Measurements from ENCODE around the gene GRAP.
"Not testable (repeated sequence)": the region's sequence is repeated elsewhere in the genome, so short reads cannot be mapped to it uniquely, and the experiment has no call there.

GRAP gene

GRCh38 chr17:19022128-19022527 lies 24.6 kb downstream of the GRAP start:
- no peak overlapping the region for H3K27ac ChIP-seq
- TF ChIP-seq FOXP2 (optimal IDR thresholded peaks at IDR 0.05; ENCODE audit: control extremely low read depth, extremely low read length, insufficient read depth) (no peak), POLR2AphosphoS5 (IDR thresholded peaks at IDR 0.05; ENCODE audit: borderline replicate concordance, low read depth, low read length) (no peak)
- no peak overlapping the region for H3K9ac ChIP-seq (ENCODE audit: insufficient read length)
- DNase-seq (ENCODE audit: low read depth, low spot score), result no peak
- H3K9me3 ChIP-seq (ENCODE audit: low read depth, low read length), result no peaks in the 10 kb centered on the region
- no peak overlapping the region for H3K4me3 ChIP-seq
- no peaks in the 10 kb centered on the region for H3K36me3 ChIP-seq (ENCODE audit: insufficient read depth, low read length)

GRCh38 chr17:19021622-19022083 lies 25.1 kb downstream of the GRAP start:
- H3K36me3 ChIP-seq (ENCODE audit: insufficient read depth, low read length), result no peaks in the 10 kb centered on the region
- no peak overlapping the region for H3K27ac ChIP-seq
- no peaks in the 10 kb centered on the region for H3K9me3 ChIP-seq (ENCODE audit: low read depth, low read length)
- H3K4me3 ChIP-seq, result no peak overlapping the region
- no peak for TF ChIP-seq POLR2AphosphoS5 (IDR thresholded peaks at IDR 0.05; ENCODE audit: borderline replicate concordance, low read depth, low read length)
- no peak for TF ChIP-seq FOXP2 (optimal IDR thresholded peaks at IDR 0.05; ENCODE audit: control extremely low read depth, extremely low read length, insufficient read depth)
- DNase-seq (ENCODE audit: low read depth, low spot score), result no peak
- no peak overlapping the region for H3K9ac ChIP-seq (ENCODE audit: insufficient read length)

GRCh38 chr17:19021011-19021621 lies 25.6 kb downstream of the GRAP start:
- H3K4me3 ChIP-seq; H3K9ac ChIP-seq (ENCODE audit: insufficient read length); DNase-seq (ENCODE audit: low read depth, low spot score); H3K27ac ChIP-seq; H3K9me3 ChIP-seq (ENCODE audit: low read depth, low read length); H3K36me3 ChIP-seq (ENCODE audit: insufficient read depth, low read length): not testable (repeated sequence)

GRCh38 chr17:19020016-19020415 lies 26.7 kb downstream of the GRAP start:
- DNase-seq (ENCODE audit: low read depth, low spot score), result no peak
- Histone ChIP-seq H3K9ac (ENCODE audit: insufficient read length) (no peak overlapping the region), H3K27ac (no peak overlapping the region), H3K36me3 (ENCODE audit: insufficient read depth, low read length) (no peaks in the 10 kb centered on the region), H3K4me3 (no peak overlapping the region), H3K9me3 (ENCODE audit: low read depth, low read length) (no peaks in the 10 kb centered on the region)
- TF ChIP-seq POLR2AphosphoS5 (IDR thresholded peaks at IDR 0.05; ENCODE audit: borderline replicate concordance, low read depth, low read length) (no peak), EZH2 (IDR thresholded peaks at IDR 0.05) (no peak), FOXP2 (optimal IDR thresholded peaks at IDR 0.05; ENCODE audit: control extremely low read depth, extremely low read length, insufficient read depth) (no peak)

GRCh38 chr17:19019041-19019941 lies 27.5 kb downstream of the GRAP start:
- Histone ChIP-seq H3K27ac (no peak overlapping the region), H3K36me3 (ENCODE audit: insufficient read depth, low read length) (no peaks in the 10 kb centered on the region), H3K9ac (ENCODE audit: insufficient read length) (no peak overlapping the region), H3K9me3 (ENCODE audit: low read depth, low read length) (no peaks in the 10 kb centered on the region), H3K4me3 (no peak overlapping the region)
- DNase-seq (ENCODE audit: low read depth, low spot score), result no peak
- TF ChIP-seq POLR2AphosphoS5 (IDR thresholded peaks at IDR 0.05; ENCODE audit: borderline replicate concordance, low read depth, low read length) (no peak), FOXP2 (optimal IDR thresholded peaks at IDR 0.05; ENCODE audit: control extremely low read depth, extremely low read length, insufficient read depth) (no peak), EZH2 (IDR thresholded peaks at IDR 0.05) (no peak)

- no peak overlapping the region for H3K9ac ChIP-seq (ENCODE audit: insufficient read length)
- no peaks in the 10 kb centered on the region for H3K36me3 ChIP-seq (ENCODE audit: insufficient read depth, low read length)
- no peak overlapping the region for H3K27ac ChIP-seq
- no peak for DNase-seq (ENCODE audit: low read depth, low spot score)
- no peaks in the 10 kb centered on the region for H3K9me3 ChIP-seq (ENCODE audit: low read depth, low read length)
- H3K4me3 ChIP-seq, result no peak overlapping the region
- TF ChIP-seq FOXP2 (optimal IDR thresholded peaks at IDR 0.05; ENCODE audit: control extremely low read depth, extremely low read length, insufficient read depth), result no peak
- no peak for TF ChIP-seq EZH2 (IDR thresholded peaks at IDR 0.05)
Observed at GRCh38 chr17:19018600-19018950, 28.2 kb downstream of the GRAP start.

- H3K27ac ChIP-seq, result no peak overlapping the region
- no peak for DNase-seq (ENCODE audit: low read depth, low spot score)
- no peaks in the 10 kb centered on the region for H3K9me3 ChIP-seq (ENCODE audit: low read depth, low read length)
- H3K36me3 ChIP-seq (ENCODE audit: insufficient read depth, low read length), result no peaks in the 10 kb centered on the region
- no peak overlapping the region for H3K4me3 ChIP-seq
- TF ChIP-seq FOXP2 (optimal IDR thresholded peaks at IDR 0.05; ENCODE audit: control extremely low read depth, extremely low read length, insufficient read depth) (no peak), EZH2 (IDR thresholded peaks at IDR 0.05) (no peak), POLR2AphosphoS5 (IDR thresholded peaks at IDR 0.05; ENCODE audit: borderline replicate concordance, low read depth, low read length) (no peak)
- H3K9ac ChIP-seq (ENCODE audit: insufficient read length), result no peak overlapping the region
Observed at GRCh38 chr17:19017804-19018599, 28.8 kb downstream of the GRAP start.

GRCh38 chr17:19017401-19017800 lies 29.4 kb downstream of the GRAP start:
- Histone ChIP-seq H3K27ac (no peak overlapping the region), H3K4me3 (no peak overlapping the region), H3K36me3 (ENCODE audit: insufficient read depth, low read length) (no peaks in the 10 kb centered on the region), H3K9ac (ENCODE audit: insufficient read length) (no peak overlapping the region), H3K9me3 (ENCODE audit: low read depth, low read length) (no peaks in the 10 kb centered on the region)
- TF ChIP-seq POLR2AphosphoS5 (IDR thresholded peaks at IDR 0.05; ENCODE audit: borderline replicate concordance, low read depth, low read length) (no peak), EZH2 (IDR thresholded peaks at IDR 0.05) (no peak), FOXP2 (optimal IDR thresholded peaks at IDR 0.05; ENCODE audit: control extremely low read depth, extremely low read length, insufficient read depth) (no peak)
- no peak for DNase-seq (ENCODE audit: low read depth, low spot score)

Data from SK-N-MC (cell line).